OCI-LY1 (cell line): Measurements from ENCODE around the gene TP53TG3C.
"Not testable (repeated sequence)": the region's sequence is repeated elsewhere in the genome, so short reads cannot be mapped to it uniquely, and the experiment has no call there.

Source experiments
- H2AFZ ChIP-seq: fragments of 200-600 bp; sonication (generic), shearing (Covaris generic); 2 replicates; pipeline ENCODE4 v1.6.0; 2014; ENCODE audit warnings: antibody characterized with exemption, mild to moderate bottlenecking, low read length
- H3F3A ChIP-seq: fragments of 200-600 bp; sonication (generic), shearing (Covaris generic); 2 replicates; pipeline ENCODE4 v1.6.0; 2014; ENCODE audit warnings: mild to moderate bottlenecking, antibody characterized with exemption, low read length, moderate library complexity; ENCODE audit not compliant: insufficient read depth
- H3K27ac ChIP-seq: fragments of 200-600 bp; sonication (generic); 2 replicates; pipeline ENCODE4 v1.5.1; 2014; ENCODE audit warnings: low read length, mixed run types, mild to moderate bottlenecking, low read depth; ENCODE audit not compliant: poor library complexity, severe bottlenecking
- H3K27me3 ChIP-seq: fragments of 200-600 bp; sonication (generic); 2 replicates; pipeline ENCODE4 v1.6.0; 2014; ENCODE audit warnings: antibody characterized with exemption, mild to moderate bottlenecking, low read length, moderate library complexity; ENCODE audit not compliant: insufficient read depth
- H3K36me3 ChIP-seq: fragments of 200-600 bp; sonication (generic); 2 replicates; pipeline ENCODE4 v1.6.1; 2014; ENCODE audit warnings: mild to moderate bottlenecking, antibody characterized with exemption, low read length, moderate library complexity, mixed read lengths; ENCODE audit not compliant: insufficient read depth
- H3K4me1 ChIP-seq: fragments of 200-600 bp; sonication (generic); 2 replicates; pipeline ENCODE4 v1.5.1; 2014; ENCODE audit warnings: mild to moderate bottlenecking, low read length, moderate library complexity; ENCODE audit not compliant: insufficient read depth, severe bottlenecking
- H3K4me2 ChIP-seq: fragments of 200-600 bp; sonication (generic), shearing (Covaris generic); 2 replicates; pipeline ENCODE4 v1.6.1; 2014; ENCODE audit warnings: low read length
- H3K4me3 ChIP-seq: fragments of 200-600 bp; sonication (generic); 2 replicates; pipeline ENCODE4 v1.5.1; 2014; ENCODE audit warnings: low read length, low read depth, mild to moderate bottlenecking, mixed read lengths; ENCODE audit not compliant: poor library complexity, severe bottlenecking
- H3K79me2 ChIP-seq: fragments of 200-600 bp; shearing (Covaris generic); 2 replicates; pipeline ENCODE4 v1.6.1; 2016; ENCODE audit warnings: mixed run types, low read length, mixed read lengths; ENCODE audit not compliant: insufficient read depth
- H3K9ac ChIP-seq: fragments of 200-600 bp; sonication (generic), shearing (Covaris generic); 2 replicates; pipeline ENCODE4 v1.6.1; 2014; ENCODE audit warnings: mild to moderate bottlenecking, low read length, mixed read lengths
- H3K9me2 ChIP-seq: fragments of 200-600 bp; sonication (generic), shearing (Covaris generic); 2 replicates; pipeline ENCODE4 v1.6.1; 2014; ENCODE audit warnings: low read depth, mild to moderate bottlenecking, low read length, mixed read lengths
- H3K9me3 ChIP-seq: fragments of 200-600 bp; shearing (Covaris generic); 2 replicates; pipeline ENCODE4 v1.6.1; 2014; ENCODE audit warnings: low read length, mixed read lengths
- H4K20me1 ChIP-seq: fragments of 200-600 bp; sonication (generic), shearing (Covaris generic); 2 replicates; pipeline ENCODE4 v1.6.0; 2016; ENCODE audit warnings: mild to moderate bottlenecking, low read length; ENCODE audit not compliant: insufficient read depth

TP53TG3C gene

GRCh38 chr16:33193926-33194325, at the start of gene TP53TG3C:
Gene TP53TG3C (plus strand): TSS chr16:33194226. CDS start chr16:33194294, 68 bp downstream.
- not testable (repeated sequence) for H3K9ac ChIP-seq

More at GRCh38 chr16:33193926-33194325, at the start of gene TP53TG3C:
- not testable (repeated sequence) for H3K4me1 ChIP-seq, H3K36me3 ChIP-seq, H3K27me3 ChIP-seq, H3K79me2 ChIP-seq, H3F3A ChIP-seq, H3K27ac ChIP-seq, H3K9me3 ChIP-seq, H3K4me2 ChIP-seq, H3K4me3 ChIP-seq, H4K20me1 ChIP-seq, H2AFZ ChIP-seq, H3K9me2 ChIP-seq
